ENCODE measurements around the gene RAB34. TPM values are rescaled to one million over a fixed set of nuclear protein-coding genes. Genes with fewer than 3 reads are reported as not detected.

Gene RAB34
- total RNA-seq, 2 donors from 2014 or later = 165 to 181 TPM

DNA sequence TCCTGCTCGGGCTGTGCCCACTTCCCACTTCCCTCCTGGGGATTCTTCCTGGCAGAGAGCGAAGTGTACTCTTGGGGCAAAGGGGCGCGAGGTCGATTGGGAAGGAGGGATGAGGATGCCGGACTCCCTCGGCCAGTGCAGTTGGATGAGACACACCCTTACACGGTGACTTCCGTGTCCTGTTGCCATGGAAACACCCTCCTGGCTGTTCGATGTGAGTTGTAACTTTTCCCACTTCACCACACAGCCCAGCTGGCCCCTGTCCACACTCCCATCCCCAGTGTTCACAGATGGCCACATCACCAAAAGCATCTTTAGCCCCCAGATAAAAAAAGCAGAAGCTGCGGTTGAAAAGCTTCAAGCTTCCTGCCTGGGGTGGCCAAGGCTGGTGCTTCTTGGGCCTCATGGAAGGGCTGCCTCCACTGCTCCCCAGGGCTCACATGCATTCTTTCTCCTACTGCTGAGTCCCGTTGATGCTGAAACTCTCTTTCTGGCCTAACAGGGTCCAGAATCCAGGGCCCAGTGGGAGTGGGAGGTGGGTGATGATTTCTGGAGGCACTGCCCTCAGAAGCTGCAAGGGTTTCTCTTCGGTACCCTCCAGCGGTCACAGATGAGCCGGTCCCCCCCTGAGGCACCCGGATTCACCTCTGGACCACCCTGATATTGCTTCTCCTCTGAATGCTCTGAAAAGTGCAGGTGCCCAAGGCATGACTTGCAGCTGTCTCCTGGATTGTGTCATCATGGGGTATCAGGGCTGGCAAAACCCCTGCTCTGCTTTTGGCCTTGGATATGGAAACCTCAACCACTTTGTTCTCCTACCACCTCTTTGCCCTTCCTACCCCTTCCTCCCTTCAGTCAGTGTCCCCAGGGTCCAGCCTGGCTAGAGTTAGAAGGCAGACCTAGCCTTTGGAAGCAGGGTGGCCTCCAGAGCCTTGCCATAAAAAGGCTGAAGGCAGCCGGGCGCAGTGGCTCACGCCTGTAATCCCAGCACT, 24.0 kb upstream of the RAB34 start:
- no peaks in the 10 kb centered on the region for H3K36me3 ChIP-seq
- no peaks in the 10 kb centered on the region for H3K9me3 ChIP-seq
- 74% methylated on average over 16 of the region's 19 CpGs for whole genome bisulfite sequencing
- intact Hi-C loops (cut with DNase I) = loop anchor here (2.0 to 10.0 kb wide), 2 partner anchors 13 to 57 kb away; partner anchors contain the start of gene NEK8
- DNase-seq (ENCODE audit: low spot score) = no peak
- no peak overlapping the region for H3K4me3 ChIP-seq
- no peaks in the 10 kb centered on the region for H3K27me3 ChIP-seq (replicated peaks; ENCODE audit: insufficient read depth)
- H3K4me1 ChIP-seq (replicated peaks) = peaks cover 16% of the 10 kb centered on the region
- no peak for TF ChIP-seq POLR2A (IDR thresholded peaks at IDR 0.05)
- no peak for TF ChIP-seq POLR2AphosphoS5 (IDR thresholded peaks at IDR 0.05)
- TF ChIP-seq, protein P1, sequence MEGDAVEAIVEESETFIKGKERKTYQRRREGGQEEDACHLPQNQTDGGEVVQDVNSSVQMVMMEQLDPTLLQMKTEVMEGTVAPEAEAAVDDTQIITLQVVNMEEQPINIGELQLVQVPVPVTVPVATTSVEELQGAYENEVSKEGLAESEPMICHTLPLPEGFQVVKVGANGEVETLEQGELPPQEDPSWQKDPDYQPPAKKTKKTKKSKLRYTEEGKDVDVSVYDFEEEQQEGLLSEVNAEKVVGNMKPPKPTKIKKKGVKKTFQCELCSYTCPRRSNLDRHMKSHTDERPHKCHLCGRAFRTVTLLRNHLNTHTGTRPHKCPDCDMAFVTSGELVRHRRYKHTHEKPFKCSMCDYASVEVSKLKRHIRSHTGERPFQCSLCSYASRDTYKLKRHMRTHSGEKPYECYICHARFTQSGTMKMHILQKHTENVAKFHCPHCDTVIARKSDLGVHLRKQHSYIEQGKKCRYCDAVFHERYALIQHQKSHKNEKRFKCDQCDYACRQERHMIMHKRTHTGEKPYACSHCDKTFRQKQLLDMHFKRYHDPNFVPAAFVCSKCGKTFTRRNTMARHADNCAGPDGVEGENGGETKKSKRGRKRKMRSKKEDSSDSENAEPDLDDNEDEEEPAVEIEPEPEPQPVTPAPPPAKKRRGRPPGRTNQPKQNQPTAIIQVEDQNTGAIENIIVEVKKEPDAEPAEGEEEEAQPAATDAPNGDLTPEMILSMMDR (IDR thresholded peaks at IDR 0.05) = no peak
- H3K27ac ChIP-seq = no peak overlapping the region

DNA sequence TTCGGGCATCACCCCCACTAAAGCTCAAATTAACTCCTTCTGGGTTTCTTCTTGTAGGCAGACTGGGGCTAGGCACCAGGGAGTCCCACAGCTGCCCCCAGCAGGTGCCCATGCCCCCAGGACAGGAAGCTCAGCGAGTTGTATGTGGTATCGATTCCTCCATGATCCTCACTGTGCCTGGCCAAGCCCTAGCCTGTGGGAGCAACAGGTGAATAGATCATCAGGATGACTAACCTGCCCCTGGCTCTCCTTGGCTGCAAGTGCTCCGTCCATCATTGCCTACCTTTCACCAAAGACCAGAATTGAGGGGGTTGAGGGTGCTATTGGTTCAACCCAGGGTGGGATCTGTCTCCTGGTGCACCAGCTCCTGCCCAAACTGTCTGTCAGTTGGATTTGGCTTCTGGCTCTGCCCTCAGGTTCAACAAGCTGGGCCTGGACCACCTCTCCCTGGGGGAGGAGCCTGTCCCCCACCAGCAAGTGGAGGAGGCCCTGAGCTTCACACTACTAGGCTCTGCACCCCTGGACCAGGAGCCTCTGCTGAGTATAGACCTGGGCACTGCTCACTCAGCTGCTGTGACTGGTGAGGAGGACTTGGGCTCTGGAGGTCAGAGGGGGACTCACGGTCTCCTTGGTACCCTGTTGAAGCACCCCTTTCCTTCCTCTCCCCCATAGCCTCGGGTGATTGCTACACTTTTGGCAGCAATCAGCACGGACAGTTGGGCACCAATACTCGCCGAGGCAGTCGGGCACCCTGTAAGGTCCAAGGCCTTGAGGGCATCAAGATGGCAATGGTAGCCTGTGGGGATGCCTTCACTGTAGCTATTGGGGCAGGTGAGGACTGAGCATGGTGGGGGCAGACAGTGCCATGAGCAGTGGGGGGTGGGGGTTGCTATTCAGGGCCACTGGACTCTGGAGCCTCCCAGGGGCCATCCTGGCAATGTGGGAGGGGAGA, 23.0 kb upstream of the RAB34 start:
- no peak for DNase-seq (ENCODE audit: low spot score)
- Histone ChIP-seq H3K27me3 (replicated peaks; ENCODE audit: insufficient read depth) (no peaks in the 10 kb centered on the region), H3K4me3 (no peak overlapping the region), H3K27ac (no peak overlapping the region), H3K36me3 (no peaks in the 10 kb centered on the region), H3K9me3 (no peaks in the 10 kb centered on the region), H3K4me1 (replicated peaks) (peaks cover 6% of the 10 kb centered on the region)
- 83% methylated on average over 10 of the region's 10 CpGs for WGBS
- intact Hi-C loops (cut with DNase I) = loop anchor here (10.0 kb wide), 1 partner anchor 56 kb away; no protein-coding TSS in a partner anchor
- TF ChIP-seq POLR2A (IDR thresholded peaks at IDR 0.05) (no peak), POLR2AphosphoS5 (IDR thresholded peaks at IDR 0.05) (no peak)
- TF ChIP-seq, protein P1 (IDR thresholded peaks at IDR 0.05) = no peak

DNA sequence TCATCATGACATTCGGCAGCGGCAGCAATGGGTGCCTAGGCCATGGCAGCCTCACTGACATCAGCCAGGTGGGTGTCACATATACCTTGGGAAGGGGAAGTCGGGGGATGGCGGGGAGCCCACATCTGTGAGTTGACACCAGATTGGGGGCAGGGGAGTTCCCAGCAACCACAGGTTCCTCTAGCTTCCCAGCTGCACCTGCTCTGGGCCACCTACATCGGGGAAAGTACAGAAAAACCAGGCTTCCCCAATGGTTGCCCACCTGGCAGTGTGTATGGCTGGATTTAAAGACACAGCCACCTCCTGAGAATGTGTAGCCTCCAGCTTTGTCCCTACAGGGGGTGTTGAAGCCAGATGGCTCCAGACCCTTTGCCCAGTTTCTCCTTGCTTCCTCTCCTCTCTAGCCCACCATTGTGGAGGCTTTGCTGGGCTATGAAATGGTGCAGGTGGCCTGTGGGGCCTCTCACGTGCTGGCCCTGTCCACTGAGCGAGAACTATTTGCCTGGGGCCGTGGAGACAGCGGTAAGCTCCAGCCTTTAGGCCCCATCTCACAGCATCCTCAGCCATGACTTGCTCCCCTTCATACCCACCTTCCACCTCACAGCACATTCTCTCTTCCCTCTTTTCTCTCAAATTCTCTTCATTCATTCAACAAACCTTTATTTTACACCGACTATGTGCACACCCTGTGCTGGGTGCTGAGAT, 21.2 kb upstream of the RAB34 start:
- Histone ChIP-seq H3K4me1 (replicated peaks) (peaks cover 5% of the 10 kb centered on the region), H3K4me3 (no peak overlapping the region), H3K9me3 (no peaks in the 10 kb centered on the region), H3K27me3 (replicated peaks; ENCODE audit: insufficient read depth) (no peaks in the 10 kb centered on the region), H3K36me3 (peaks cover 0 to 3% of the 10 kb centered on the region in 2 donors), H3K27ac (no peak overlapping the region)
- TF ChIP-seq, protein P1 (IDR thresholded peaks at IDR 0.05) = no peak
- TF ChIP-seq POLR2A (IDR thresholded peaks at IDR 0.05) (no peak), POLR2AphosphoS5 (IDR thresholded peaks at IDR 0.05) (no peak)
- DNase-seq (ENCODE audit: low spot score) = no peak
- 79% methylated on average over 10 of the region's 10 CpGs for WGBS
- intact Hi-C loops (cut with DNase I) = no loop called here

DNA sequence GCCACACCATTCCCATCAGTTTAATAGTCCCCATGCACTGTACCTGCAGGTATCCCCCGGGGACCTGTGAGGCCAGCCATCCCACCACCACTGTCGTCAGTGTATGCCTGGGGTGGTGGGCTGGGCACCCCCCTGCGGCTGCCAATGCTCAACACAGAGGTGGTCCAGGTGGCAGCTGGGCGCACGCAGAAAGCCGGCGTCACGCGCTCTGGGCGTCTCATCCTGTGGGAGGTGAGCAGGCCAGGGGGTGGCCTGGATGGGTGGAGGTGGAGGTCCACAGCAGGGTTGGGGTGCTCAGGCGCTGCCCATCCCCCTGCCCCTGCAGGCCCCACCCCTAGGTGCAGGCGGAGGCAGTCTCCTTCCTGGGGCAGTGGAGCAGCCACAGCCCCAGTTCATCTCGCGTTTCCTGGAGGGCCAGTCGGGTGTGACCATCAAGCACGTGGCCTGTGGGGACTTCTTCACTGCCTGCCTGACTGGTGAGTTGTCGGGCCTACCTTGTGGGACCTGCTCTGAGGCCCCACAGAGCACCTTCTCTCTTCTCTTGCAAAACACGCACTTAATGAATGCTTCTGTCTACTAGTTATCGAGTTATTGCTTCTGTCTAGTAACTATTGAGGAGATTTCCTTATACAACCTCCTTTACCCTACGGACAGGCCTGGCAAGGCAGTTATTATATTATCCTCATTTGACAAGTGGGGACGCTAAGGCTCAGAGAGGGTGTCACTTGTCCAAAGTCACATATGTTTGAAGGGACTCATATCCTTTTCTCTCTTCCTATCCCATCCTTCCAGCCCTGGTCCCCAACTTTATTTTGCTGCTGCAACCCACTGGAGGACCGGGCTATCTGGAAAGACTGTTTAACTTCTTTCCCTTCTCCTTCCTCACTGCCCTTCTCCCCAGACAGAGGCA, 20.4 kb upstream of the RAB34 start:
- Histone ChIP-seq H3K27ac (no peak overlapping the region), H3K9me3 (no peaks in the 10 kb centered on the region)
- DNase-seq (ENCODE audit: low spot score) = no peak

More for the DNA sequence above, 20.4 kb upstream of the RAB34 start:
- Histone ChIP-seq H3K27me3 (replicated peaks; ENCODE audit: insufficient read depth) (no peaks in the 10 kb centered on the region), H3K36me3 (peaks cover 0 to 3% of the 10 kb centered on the region in 2 donors), H3K4me1 (replicated peaks) (no peaks in the 10 kb centered on the region), H3K4me3 (no peak overlapping the region)
- 85% methylated on average over 22 of the region's 22 CpGs for WGBS
- intact Hi-C loops (cut with DNase I) = no loop called here
- TF ChIP-seq, protein P1 (IDR thresholded peaks at IDR 0.05) = no peak
